GM12801 (cell line): ENCODE data around the gene BIRC5.

Experiments used
- CTCF ChIP-seq: IDR thresholded peaks from one replicate; pipeline ENCODE4 v1.5.1; 2011; ENCODE audit warnings: control low read depth; ENCODE audit not compliant: insufficient read length; ENCODE audit errors: extremely low read depth

The BIRC5 gene

DNA sequence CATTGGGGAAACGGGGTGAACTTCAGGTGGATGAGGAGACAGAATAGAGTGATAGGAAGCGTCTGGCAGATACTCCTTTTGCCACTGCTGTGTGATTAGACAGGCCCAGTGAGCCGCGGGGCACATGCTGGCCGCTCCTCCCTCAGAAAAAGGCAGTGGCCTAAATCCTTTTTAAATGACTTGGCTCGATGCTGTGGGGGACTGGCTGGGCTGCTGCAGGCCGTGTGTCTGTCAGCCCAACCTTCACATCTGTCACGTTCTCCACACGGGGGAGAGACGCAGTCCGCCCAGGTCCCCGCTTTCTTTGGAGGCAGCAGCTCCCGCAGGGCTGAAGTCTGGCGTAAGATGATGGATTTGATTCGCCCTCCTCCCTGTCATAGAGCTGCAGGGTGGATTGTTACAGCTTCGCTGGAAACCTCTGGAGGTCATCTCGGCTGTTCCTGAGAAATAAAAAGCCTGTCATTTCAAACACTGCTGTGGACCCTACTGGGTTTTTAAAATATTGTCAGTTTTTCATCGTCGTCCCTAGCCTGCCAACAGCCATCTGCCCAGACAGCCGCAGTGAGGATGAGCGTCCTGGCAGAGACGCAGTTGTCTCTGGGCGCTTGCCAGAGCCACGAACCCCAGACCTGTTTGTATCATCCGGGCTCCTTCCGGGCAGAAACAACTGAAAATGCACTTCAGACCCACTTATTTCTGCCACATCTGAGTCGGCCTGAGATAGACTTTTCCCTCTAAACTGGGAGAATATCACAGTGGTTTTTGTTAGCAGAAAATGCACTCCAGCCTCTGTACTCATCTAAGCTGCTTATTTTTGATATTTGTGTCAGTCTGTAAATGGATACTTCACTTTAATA is 10.4 kb downstream of the BIRC5 start:
- TF ChIP-seq CTCF = no peak

GRCh38 chr17:78225088-78225865 is 11.2 kb downstream of the BIRC5 start:
- TF ChIP-seq CTCF = no peak

DNA sequence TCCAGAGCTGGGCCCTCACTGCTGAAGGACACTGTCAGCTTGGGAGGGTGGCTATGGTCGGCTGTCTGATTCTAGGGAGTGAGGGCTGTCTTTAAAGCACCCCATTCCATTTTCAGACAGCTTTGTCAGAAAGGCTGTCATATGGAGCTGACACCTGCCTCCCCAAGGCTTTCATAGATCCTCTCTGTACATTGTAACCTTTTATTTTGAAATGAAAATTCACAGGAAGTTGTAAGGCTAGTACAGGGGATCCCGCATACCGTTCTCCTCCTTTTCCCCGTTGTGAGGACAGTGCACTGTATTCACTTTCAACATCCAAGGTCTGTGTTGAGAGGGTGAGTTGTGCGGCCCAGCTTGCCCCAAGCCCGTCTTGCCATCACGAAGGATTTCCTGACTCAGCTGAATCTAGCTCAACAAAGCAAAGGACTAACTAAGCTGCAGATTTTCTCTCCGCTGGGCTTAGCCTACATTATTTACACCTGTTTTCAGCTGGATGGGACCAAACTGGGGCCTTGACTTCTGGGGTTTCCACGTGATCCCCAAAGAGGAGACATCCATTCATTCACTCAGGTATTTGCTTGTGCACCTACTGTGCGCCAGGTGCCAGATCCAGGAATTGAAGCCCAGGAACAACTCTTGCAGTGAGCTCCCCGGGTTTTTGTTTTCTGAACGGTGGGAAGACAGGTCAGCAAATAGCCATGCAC is 12.2 kb downstream of the BIRC5 start:
- no peak for TF ChIP-seq CTCF

DNA sequence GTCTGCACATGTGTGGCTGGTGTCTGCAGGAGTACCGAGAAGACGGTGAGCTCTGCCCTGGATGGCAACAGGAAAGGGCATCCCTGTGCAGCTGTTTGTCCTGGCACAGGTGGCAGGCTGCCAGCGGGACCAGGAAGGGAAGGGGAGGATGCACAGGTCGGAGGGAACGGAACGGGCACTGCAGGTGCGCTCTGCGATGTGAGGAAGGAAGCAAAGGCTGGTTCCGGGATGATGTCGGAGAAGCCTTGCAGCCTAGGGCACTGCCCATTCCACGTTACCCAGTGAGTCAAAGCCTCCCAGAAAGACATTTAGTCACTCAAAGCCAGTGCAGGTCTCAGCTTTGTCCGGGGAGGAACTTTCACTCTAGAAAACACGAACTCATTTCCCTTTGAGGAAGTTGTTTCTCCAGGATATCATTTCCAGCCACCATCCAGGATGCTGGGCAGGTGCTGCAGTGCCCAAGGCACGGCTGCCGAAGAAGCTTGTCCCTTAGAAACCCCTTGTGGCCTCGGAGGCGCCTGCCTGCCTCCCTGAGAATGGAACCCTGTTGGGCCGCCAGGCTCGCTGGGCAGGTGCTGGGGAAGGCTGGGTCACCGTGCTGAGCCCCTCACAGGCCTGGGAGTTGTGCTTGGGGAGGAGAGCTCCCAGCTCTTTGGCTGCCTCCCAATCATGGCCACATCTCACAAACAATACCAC is 12.9 kb downstream of the BIRC5 start:
- TF ChIP-seq CTCF = no peak

- no peak for TF ChIP-seq CTCF
Measured at GRCh38 chr17:78227455-78227916, 13.4 kb downstream of the BIRC5 start.

DNA sequence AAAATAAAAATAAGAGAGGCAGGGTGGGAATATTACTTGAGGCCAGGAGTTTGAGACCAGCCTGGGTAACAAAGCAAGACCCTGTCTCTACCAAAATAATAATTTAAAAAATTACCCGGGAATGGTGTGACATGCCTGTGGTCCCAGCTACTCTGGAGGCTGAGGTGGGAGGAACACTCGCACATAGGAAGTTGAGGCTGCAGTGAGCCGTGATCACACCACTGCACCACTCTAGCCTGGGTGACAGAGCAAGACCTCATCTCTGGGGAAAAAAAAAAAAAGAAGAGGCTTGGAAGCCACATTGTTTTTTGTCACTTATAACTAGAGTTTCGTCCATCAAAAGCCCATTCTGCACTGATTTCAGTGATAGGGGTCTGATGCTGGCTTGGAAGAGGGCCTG is 14.1 kb downstream of the BIRC5 start:
- no peak for TF ChIP-seq CTCF
